Daoy (cell line): Measurements from ENCODE around the gene MAPK13. TPM values are rescaled to one million over a fixed set of nuclear protein-coding genes. Genes with fewer than 3 reads are reported as not detected.
"Not testable (repeated sequence)": the region's sequence is repeated elsewhere in the genome, so short reads cannot be mapped to it uniquely, and the experiment has no call there.

Experiments used
- DNase-seq: peaks from one replicate; pipeline ENCODE4 v3.0.0-alpha.2; 2015; ENCODE audit warnings: low read depth
- total RNA-seq: library from RNA; depleted of rRNA; stranded (reverse); fragments of >200 nt; shearing (Covaris generic); gene quantifications from 2 replicates; pipeline ENCODE4 v1.2.3, GENCODE V29; 2014; rRNA removed

MAPK13 gene
- 0.18 and 0.46 TPM in 2 replicates for total RNA-seq

GRCh38 chr6:36129941-36130666 lies at the start of gene MAPK13:
TSS of gene MAPK13 (plus strand) at chr6:36130513. CDS start at chr6:36130583, 70 bp downstream.
- DNase-seq = no peak

- no peak for DNase-seq
Measured at GRCh38 chr6:36082318-36082717, 48.0 kb upstream of the MAPK13 start.

- DNase-seq = no peak
Measured at GRCh38 chr6:36083446-36083845, 46.9 kb upstream of the MAPK13 start.

GRCh38 chr6:36088204-36088603 lies 42.1 kb upstream of the MAPK13 start:
- DNase-seq = not testable (repeated sequence)

- no peak for DNase-seq
Measured at GRCh38 chr6:36089048-36089447, 41.3 kb upstream of the MAPK13 start.

GRCh38 chr6:36094238-36094637 lies 36.1 kb upstream of the MAPK13 start:
- no peak for DNase-seq

- peak; percentile 82 for DNase-seq
Measured at GRCh38 chr6:36094753-36095496, 35.4 kb upstream of the MAPK13 start.

- DNase-seq = no peak
Measured at GRCh38 chr6:36095497-36096391, 34.6 kb upstream of the MAPK13 start.

GRCh38 chr6:36098253-36098919 lies 31.9 kb upstream of the MAPK13 start:
- DNase-seq = no peak

- no peak for DNase-seq
Measured at GRCh38 chr6:36098920-36099647, 31.2 kb upstream of the MAPK13 start.

GRCh38 chr6:36099869-36100483 lies 30.3 kb upstream of the MAPK13 start:
- no peak for DNase-seq

GRCh38 chr6:36101691-36102090 lies 28.6 kb upstream of the MAPK13 start:
- DNase-seq = no peak

GRCh38 chr6:36102853-36103252 lies 27.5 kb upstream of the MAPK13 start:
- DNase-seq = no peak

- DNase-seq = no peak
Measured at GRCh38 chr6:36104836-36105235, 25.5 kb upstream of the MAPK13 start.

- no peak for DNase-seq
Measured at GRCh38 chr6:36109092-36109491, 21.2 kb upstream of the MAPK13 start.

- DNase-seq = no peak
Measured at GRCh38 chr6:36110050-36110449, 20.3 kb upstream of the MAPK13 start.

GRCh38 chr6:36110863-36111262 lies 19.4 kb upstream of the MAPK13 start:
- no peak for DNase-seq

- DNase-seq = no peak
Measured at GRCh38 chr6:36111526-36111925, 18.8 kb upstream of the MAPK13 start.

- no peak for DNase-seq
Measured at GRCh38 chr6:36113049-36113448, 17.3 kb upstream of the MAPK13 start.

GRCh38 chr6:36113703-36114102 lies 16.6 kb upstream of the MAPK13 start:
- no peak for DNase-seq
